Activated CD4-positive, alpha-beta T cell treated with anti-CD3 and anti-CD28 coated beads for 1 hour (primary cell): Measurements from ENCODE around the gene GOLT1A.

ENCODE experiments used
- DNase-seq: peaks from one replicate; pipeline ENCODE4 v3.0.0-alpha.2; 2020

The GOLT1A gene

DNA sequence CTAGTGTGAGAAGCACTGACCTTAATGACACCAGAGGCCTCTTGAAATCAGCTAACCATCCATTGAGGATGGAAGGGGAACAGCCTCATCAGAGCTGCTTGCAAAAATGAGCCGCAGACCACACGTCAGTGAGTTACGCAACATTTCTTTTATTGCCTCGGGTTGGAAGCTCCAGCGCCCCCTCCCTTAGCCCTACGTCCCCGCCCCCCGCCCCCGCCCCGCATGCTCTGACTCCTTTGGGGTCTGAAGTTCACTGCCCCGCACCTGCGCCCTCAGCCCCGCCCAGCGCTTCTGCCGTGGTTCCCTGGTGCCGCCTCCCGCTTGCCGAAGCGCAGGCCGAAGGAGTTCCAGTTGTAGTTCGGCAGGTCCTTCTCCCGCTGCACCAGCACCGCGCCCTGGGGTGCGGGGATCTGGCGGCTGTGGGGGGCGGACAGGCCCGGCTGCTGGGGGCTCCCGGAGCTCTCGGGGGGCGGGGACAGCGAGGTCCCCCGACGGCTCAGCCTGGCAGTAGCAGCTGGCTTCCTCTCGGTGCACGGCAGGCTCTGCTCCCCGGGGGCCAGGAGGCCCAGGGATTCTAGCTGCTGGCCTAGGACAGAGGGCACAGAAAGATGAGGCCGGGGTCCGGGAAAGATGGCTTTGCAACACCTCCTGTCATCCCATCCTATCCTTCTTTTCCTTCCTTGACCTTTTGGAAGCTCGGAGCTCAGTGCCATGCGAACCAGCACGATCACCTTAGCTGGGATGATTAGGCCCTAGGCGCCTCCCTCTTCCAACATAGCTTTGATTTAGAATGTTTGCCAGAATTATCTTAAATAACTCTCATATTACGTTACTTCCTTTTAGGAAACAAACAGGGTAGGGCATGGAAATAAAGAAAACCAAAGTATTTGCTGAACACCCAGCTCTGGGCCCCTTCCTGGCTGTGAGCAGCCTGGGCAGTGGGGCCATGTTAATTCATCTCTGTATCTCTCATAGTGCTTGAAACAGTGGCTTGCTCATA is 23.3 kb downstream of the GOLT1A start:
- no peak for DNase-seq

DNA sequence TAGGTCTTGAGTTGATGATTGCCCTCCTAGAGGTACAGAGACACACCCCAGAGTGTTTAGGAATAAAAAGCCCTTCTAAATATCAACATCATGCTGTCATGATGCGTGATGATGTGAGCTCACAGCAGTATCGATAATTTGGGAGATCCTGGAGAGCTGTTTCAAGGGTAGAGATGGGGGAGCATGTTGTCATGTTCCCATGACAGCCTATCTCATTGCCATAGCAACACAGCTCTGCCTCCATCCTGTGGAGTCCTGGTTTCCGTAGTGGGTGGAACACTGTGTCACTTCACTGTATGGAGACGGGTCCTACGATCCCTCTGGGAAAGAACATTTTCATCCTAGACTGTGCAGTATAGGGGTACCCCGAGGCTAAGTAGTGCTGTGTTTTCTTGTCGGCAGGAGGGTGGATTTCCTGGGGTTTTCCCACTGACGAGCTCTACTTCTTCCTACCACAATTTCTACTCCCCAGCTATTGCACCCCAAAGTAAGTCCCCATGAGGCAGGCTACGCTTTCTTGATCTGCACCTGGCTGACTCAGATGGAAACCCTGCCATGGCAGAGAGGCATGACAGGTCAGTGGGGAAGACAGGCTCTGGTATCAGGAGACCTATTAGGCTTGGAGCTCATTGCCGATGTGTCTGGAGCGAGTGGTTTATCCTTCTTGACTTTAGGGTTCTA is 24.7 kb downstream of the GOLT1A start:
- no peak for DNase-seq

DNA sequence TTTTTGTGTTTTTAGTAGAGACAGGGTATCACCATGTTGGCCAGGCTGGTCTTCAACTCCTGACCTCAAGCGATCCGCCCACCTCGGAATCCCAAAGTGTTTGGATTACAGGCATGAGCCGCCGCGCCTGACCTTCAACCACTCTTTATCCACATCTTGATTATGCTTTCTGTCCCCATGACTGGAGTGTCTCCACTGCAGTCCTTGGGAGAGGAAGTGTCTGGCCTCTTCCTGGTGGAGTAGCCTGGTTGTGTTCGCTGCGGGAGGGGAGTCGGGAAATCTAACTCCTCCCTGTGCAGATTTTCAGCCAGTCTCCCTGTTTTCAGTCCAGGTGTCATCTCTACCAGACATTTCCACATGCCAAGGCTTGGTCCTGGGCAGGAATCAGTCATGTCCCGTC is 27.2 kb downstream of the GOLT1A start:
- DNase-seq, result no peak

DNA sequence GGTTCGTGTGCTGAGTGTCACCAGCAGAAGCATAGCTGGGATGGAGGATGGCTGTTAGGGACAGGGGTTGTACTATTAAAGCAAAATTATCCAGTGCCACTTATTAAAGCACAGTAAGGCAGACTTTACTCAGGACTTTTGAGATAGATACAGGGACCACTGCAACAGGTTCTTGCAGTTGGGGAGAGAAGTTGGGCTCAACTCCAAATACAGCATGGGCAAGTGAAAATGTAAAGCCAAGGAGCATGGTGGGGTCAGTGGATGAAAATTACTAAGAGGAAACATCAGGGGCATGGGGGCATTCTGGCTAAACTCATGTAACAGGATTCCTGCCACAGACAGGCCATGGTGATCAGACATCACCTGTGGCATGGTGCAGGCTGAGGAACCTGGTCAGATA is 32.7 kb downstream of the GOLT1A start:
- no peak for DNase-seq

DNA sequence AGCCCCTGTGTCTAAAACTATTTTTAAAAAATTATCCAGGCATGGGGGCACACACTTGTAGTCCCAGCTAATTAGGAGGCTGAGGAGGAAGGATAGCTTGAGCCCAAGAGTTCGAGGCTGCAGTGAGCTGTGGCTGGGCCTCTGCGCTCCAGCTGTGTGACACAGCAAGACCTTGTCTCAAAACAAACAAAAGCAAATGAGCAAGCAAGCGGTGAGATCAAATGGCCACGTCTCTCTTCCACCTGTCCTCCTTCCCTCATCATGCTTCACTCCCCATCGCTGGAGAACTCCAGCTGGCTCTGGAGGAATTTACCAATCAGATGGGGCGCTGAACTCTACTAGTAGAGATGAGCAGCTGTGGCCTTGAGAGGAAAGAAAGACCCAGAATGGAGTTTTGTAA is 33.7 kb downstream of the GOLT1A start:
- DNase-seq, result no peak

DNA sequence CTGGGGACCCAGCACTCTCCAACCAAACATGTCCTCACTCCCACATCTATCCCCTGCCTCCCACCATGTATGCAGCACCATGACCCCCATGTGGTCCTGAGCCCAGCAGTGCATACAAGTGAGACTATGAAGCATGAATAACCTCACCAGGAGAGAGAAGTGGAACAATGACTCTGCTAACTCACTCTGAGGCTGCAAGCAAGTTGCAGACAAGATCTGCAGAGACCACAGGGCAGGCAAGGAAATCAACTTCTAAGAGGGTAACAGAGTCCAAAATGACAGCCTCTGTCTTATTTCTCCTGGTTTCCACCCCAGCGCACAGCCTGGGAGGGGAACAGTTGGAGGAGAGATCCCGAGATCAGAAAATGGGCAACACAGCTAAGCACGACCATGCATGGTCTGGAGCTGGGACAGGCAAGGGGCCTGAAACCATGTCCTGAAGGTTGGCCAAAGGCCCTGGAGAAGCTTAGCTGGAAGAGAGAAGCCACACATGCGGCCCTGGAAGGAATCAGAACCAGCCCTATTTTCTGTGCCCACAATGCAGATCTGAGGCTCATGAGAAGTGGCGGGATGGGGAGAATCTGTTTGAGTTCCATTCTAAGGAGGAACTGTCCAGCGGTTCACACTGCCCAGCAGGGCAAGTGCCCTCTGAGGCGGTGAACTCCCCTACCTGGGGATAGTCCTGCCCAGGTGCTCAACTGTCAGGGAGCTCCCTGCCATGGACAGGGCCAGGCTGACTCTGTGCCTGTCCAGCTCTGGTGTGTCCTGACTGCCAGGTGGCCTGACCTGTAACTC is 35.1 kb downstream of the GOLT1A start:
- DNase-seq, result no peak

DNA sequence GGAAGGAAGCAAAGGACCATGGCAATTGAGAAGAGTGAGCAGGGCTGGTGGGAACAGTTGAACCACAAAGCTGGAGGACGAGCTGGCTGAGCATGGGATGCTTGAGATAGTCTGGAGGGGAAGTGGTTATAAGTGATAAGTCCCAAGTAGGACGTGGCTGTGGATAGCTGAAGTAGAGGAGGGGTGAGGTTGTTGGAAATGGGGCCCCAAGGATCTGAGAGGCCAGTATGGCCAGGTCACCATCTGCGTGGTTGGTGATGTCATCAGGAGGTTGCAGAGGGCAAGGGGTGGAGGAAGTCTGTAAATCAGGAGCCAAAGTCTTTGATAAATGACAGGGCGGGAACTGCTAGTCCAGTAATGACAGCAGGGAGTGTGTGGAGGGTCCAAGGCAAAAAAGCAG is 36.7 kb downstream of the GOLT1A start:
- DNase-seq, result no peak

DNA sequence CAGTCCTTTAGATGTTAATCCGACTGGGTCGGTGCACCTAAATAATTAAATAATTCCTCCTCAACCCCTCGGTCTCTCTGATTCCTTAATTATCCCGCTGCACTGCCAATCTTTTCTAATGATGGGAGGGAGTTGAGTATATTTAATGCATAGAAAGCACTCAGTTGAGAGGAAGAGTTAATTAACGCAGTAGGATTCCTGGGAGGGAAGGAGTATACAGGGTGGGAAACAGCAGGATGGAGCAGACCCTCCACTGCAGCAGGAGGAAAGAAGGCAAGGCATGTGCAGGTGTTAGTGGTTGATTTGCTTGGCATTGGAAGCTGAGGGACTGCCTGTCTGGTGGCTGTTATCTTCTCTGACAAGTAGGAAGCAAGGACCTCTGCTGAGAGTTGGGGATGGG is 37.7 kb downstream of the GOLT1A start:
- DNase-seq, result no peak

DNA sequence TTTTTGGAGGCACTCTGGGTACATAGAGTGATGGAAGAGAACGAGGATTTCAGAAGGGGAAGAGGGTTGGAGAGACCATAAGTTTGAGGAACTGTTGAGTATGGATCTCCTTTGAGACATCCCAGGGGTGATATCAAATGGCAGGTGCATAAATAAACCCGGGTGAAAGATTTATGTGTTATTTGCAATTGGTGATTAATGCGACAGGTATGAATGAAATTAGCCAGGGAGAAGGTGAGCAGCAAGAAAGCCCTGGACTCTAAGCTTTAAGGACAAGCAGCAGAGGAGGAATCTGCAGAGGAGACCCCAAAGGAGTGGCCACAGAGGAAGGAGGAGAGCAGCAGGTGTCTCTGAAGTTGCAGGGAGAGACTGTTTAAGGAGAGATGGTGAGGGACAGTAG is 38.8 kb downstream of the GOLT1A start:
- DNase-seq, result no peak

DNA sequence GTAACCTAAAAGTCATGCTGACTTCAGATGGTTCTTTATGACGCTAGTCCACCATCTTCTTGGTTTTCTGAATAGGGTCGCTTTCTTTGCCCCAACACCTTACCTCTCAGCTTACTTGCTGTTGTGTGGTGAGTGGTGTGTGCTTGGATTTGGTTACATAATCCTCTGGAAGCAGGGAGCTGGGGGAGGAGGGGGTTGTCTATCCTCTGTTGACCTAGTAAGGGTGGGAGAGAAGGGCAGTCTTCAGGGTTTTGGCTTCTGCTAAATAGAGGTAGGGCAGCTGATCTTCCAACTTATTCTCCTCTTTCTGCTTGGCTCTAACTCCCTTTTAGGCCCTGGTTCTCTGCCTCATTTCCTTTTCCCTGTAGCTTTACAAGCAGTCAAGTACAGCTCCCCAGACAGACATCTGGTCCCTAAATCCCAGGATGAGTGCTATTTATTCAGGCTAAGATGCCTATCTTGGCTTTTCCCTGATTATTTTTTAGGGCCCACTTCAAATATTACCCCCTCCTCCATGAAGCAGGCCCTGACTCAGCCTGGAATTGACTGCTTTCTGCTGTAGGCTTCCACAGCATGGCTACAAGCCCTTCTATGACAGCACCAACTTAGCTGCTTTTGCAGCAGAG is 41.3 kb downstream of the GOLT1A start:
- DNase-seq, result no peak

DNA sequence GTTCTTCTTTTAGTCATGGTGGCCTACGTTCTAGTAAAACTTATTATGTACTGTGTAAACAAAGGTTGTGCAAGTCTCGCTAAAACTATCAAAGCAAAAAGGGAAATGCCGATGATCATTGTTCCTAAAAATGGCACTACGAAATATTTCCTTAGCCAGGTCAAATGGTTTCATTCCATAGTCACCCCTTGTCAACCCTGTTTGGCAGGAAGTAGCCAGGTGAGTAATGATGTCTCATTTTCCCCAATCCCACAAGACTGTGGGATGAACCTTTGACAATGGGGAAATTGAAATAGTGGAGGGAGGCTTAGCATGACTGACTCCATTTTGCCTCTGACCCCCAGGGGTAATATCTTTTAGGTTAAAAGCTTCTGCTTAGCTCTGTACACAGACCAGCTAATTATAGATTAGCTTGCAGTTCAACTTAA is 42.0 kb downstream of the GOLT1A start:
- DNase-seq, result no peak

DNA sequence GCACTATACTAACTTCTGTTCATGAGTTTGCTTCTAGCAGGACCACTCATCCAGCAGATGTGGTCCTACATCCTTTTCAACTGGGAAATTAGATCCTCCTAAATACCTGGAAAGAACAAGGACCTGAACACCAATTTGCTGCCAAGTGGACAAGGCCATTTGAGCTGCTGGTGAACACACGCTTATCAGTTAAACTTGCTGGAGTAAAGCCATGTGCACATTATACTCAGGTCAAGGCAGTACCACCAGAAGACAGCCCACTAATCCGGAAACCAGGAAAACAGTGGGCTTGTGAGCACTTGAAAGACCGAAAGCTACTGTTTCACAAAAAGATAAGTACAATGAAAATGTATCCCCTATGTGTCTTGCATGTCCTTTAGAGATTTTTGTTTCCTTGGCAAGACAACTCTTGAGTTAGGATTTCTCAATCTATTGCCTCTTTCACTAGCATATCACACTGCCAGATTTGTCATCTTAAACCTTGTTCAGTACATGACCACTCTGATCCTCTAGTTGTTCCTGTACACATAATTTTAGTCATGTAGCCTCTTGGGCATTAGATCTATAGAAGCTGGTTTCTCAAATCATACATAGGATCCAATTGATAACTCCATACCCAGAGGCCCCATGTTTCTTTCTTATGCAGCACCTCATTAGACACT is 43.2 kb downstream of the GOLT1A start:
- DNase-seq, result no peak

DNA sequence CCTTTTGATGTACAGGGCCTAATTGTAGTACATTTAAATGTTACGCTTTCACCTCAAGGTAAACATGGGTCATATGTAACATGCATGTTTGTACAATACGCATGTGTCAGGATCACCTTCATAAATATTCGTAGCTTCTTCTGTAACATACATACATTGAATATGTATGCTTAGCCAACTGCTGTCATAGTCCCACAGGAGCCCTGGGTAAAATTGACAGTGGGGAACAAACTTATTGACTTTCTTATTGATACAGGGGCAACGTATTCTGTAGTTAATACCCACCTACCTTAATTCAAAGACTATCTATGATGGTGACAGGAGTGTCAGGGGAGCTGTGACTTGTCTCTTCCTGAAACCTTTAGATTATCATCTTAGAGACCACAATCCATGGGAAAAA is 43.9 kb downstream of the GOLT1A start:
- DNase-seq, result no peak

DNA sequence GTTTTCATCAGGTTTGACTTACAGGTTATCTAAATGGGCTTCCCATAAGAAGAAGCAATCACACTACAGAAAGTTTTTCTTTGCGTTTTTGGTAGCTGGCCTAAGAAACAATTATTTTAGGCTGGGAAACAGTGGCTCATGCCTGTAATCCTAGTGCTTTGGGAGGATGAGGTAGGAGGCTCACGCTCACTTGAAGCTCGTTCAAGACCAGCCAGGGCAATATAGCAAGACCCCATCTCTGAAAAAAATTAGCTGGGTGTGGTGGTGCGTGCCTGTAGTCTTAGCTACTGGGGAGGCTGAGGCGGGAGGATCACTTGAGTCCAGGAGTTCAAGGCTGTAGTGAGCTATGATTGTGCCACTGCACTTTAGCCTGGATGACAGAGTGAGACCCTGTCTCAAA is 46.1 kb downstream of the GOLT1A start:
- DNase-seq, result no peak

DNA sequence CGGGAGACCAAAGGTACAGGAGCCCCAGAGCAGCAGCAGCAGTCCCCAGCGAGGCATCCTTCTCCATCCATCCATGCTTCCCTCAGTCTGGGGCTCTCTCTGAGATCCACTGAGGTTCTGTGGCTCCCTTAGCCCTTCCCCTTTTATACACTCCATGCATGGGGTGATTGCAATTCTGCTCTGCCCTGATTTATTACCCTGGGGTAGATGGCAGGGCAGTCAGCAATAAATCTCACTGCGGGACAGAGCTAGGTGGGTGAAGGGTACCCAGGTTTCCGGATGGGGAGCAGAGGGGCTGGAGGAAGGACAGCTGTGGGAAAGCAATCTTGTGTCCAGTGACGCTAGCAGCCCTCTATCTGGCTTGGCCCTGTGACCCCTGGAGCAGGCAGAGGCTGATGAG is 47.6 kb downstream of the GOLT1A start, which contains the start of gene REN:
Gene REN (minus strand): TSS at position 119 of the 400 bp plus-strand sequence. CDS start 44 bp downstream, at position 75.
- no peak for DNase-seq

DNA sequence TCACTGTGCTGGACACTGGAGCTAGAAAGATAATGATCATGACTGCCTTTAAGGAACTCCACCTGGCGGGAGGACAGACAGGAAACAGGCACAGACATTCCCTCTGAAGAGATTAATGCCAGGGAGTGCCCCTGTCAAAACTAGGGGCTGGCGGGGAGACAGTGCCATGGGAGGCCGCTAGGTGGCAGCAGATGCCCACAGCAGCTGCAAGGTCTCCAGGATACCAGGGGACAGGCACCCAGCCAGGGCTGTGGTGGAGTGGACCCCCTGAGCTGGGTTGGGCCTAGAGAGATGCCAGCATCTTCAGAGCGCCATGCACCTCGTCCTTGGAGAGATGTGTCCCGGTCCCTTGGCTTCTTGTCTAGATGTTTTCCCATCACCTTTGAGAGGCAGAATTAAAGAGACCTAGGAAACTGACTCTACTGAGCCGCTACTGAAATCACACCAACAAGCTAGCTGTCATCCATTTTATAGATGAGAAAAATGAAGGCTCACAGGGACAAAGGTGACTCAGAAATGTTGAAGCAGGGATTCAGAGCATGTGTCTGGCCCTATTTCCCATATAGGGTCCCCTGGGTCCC is 51.2 kb downstream of the GOLT1A start:
- DNase-seq, result peak; percentile 65

DNA sequence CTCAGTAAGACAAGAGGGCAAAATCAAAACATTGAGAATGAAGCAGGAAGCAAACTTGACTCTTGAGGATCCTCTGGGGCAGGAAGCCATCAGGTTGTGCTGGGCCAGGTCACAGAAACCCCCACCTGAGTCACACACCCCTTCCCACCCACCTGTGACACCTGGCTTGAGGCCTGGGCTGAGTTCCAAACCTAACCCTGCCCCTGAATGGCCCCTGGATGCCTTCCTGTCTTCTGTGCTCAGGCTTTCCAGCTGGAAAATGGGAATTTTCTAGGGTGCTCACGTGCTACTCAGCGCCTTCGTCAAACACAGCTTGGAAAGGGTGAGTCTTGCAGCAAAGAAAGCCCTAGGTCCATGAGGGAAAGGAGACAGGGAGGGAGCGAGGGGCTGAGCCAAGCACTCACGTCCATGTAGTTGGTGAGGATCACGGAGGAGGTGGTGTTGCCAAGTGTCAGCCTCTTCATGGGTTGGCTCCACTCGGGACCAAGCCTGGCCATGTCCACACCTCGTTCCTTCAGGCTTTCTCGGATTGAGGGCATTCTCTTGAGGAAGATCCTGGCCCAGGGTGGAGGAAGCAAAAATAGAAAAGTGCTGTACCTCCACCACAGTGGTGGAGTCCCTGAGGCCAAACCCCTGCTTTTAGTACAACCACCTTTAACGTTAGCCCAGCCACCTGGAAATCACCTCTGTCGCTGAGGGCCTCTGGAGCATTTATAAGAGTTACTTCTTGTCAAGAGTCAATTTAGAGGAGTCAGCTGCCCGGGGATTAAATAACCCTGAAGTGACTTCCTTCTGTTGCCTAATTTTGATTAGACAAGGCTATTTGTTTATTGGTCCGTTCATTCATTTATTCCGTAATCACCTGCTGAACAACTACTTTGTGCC is 51.9 kb downstream of the GOLT1A start:
- no peak for DNase-seq

DNA sequence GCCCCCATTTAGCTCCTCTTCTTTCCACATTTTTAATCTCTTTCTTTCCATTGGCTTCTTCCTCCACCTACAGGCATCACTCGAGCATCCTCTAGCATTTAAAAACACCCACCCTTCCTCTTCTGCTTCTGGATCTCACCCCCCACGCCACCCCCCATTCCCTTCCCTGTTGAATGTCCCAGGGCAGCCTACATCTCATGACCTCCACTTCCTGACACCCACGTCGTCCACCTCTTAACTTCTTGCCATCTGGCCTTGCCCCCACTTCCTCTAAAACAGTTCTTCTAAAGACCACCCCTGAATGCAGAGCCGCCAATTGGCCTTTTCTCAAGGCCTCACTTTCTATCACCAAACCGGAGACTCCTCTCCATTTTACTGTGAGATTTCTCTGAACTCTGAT is 55.8 kb downstream of the GOLT1A start:
- DNase-seq, result no peak

DNA sequence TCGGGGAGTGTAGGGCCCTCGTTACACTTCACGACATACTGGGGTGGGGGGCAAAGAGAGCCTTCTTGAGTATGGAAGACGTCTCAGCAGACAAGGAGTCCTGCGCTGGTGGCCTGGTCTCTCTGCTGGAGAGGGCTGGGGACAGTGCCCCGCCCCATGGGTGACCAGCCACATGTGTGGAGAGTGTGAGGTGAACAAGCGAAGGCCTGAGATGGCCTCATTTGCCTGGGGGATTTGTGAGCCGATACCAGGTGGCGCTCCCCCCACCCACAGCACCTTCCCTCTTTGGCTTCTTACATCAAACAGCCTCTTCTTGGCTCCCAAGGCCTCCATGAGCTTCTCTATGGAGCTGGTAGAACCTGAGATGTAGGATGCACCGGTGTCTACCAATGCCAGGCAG is 57.9 kb downstream of the GOLT1A start:
- no peak for DNase-seq

DNA sequence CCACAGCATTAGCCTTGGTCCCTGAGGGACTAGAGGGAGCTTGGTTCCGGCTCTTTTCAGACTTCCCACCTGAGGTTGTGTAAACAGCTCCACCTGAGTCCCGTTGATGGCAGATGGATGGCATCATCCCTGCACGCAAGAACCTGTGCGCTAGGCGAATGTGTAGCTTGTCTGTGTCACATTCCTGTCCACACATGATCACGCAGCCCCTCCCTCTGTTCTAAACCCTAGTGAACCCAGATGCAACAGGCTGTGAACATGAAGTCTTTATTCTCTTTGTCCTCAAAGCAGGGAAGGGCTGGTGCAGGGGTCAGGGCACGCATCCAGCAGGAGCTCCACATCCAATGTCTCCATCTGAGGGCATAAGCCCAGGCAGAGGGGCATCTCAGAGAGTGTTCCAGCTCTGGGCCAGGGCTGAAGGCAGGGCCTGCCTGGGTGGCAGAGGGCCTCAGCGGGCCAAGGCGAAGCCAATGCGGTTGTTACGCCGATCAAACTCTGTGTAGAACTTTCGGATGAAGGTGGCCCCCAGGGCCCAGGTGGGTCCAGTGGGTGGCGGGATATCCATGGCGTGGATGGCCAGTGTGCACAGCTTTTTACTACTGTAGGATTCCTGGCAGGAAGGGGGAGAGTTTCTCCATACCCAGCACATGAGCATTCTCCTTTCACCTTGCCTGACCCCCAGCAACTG is 59.1 kb downstream of the GOLT1A start:
- no peak for DNase-seq
